Measurements from ENCODE around the gene KLHL29.

DNA sequence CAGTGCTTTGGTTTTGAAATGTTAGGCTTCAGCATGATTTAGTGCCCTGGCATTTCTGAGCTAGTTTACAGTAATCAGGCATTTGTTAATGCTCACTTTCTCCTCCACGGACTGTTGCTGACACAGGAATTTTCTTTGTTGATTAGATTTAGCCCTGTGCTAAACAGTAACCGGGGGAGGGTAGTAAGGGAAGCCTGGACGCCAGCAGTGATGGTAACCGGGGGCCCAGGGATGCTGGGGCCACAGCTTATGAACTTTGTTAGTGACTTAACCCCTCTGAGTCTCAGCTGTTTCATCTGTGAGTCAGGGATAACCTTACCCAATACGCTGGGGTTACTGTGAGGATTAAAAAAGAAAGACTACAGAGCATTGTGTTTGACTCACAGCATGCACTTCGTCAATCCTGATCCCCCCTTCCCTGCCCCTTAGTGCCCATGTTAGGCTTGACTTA is 33.5 kb downstream of the KLHL29 start:
- TF ChIP-seq, protein P1, sequence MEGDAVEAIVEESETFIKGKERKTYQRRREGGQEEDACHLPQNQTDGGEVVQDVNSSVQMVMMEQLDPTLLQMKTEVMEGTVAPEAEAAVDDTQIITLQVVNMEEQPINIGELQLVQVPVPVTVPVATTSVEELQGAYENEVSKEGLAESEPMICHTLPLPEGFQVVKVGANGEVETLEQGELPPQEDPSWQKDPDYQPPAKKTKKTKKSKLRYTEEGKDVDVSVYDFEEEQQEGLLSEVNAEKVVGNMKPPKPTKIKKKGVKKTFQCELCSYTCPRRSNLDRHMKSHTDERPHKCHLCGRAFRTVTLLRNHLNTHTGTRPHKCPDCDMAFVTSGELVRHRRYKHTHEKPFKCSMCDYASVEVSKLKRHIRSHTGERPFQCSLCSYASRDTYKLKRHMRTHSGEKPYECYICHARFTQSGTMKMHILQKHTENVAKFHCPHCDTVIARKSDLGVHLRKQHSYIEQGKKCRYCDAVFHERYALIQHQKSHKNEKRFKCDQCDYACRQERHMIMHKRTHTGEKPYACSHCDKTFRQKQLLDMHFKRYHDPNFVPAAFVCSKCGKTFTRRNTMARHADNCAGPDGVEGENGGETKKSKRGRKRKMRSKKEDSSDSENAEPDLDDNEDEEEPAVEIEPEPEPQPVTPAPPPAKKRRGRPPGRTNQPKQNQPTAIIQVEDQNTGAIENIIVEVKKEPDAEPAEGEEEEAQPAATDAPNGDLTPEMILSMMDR (IDR thresholded peaks at IDR 0.05; ENCODE audit: low read depth, low read length, poor library complexity, severe bottlenecking): no peak
- no peak for TF ChIP-seq EZH2phosphoT487 (IDR thresholded peaks at IDR 0.05; ENCODE audit: borderline replicate concordance, low read length)
